OCI-LY3 (cell line): ENCODE results near the gene CDHR3.

Source experiments
- CTCF ChIP-seq: fragments of 200-600, 300-600 bp; sonication (generic); IDR thresholded peaks from 2 replicates; pipeline ENCODE4 v1.5.1; 2014; ENCODE audit warnings: antibody characterized with exemption, low read length, low read depth
- EZH2phosphoT487 ChIP-seq: fragments of 200-600 bp; shearing (Covaris generic); IDR thresholded peaks from 2 replicates; pipeline ENCODE4 v1.6.1; 2018; ENCODE audit warnings: antibody characterized with exemption, mixed run types, low read depth

GRCh38 chr7:106001886-106002285 lies 38.8 kb downstream of the CDHR3 start:
- TF ChIP-seq CTCF (no peak), EZH2phosphoT487 (no peak)
